ENCODE results near the gene TRAF3.

GRCh38 chr14:102873546-102874061 is 96.4 kb downstream of the TRAF3 start:
- TF ChIP-seq, protein P1, sequence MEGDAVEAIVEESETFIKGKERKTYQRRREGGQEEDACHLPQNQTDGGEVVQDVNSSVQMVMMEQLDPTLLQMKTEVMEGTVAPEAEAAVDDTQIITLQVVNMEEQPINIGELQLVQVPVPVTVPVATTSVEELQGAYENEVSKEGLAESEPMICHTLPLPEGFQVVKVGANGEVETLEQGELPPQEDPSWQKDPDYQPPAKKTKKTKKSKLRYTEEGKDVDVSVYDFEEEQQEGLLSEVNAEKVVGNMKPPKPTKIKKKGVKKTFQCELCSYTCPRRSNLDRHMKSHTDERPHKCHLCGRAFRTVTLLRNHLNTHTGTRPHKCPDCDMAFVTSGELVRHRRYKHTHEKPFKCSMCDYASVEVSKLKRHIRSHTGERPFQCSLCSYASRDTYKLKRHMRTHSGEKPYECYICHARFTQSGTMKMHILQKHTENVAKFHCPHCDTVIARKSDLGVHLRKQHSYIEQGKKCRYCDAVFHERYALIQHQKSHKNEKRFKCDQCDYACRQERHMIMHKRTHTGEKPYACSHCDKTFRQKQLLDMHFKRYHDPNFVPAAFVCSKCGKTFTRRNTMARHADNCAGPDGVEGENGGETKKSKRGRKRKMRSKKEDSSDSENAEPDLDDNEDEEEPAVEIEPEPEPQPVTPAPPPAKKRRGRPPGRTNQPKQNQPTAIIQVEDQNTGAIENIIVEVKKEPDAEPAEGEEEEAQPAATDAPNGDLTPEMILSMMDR (conservative IDR thresholded peaks at IDR 0.05; ENCODE audit: low read depth, low read length): no peak
- TF ChIP-seq EZH2 (IDR thresholded peaks at IDR 0.05; ENCODE audit: borderline replicate concordance, low read depth, low read length, poor library complexity, severe bottlenecking): no peak

Data from A673 (cell line).